AG09319 (cell line): Measurements from ENCODE around the gene SEPTIN10.

ENCODE experiments used
- DNase-seq: peaks from one replicate; pipeline ENCODE4 v3.0.0-alpha.2; 2010; ENCODE audit warnings: low read depth; ENCODE audit errors: extremely low read depth
- TF ChIP-seq, protein P1 (sequence below): IDR thresholded peaks from 2 replicates; pipeline ENCODE4 v1.5.1; 2011; ENCODE audit warnings: low read depth, mild to moderate bottlenecking, inconsistent platforms, low read length, moderate library complexity

Gene SEPTIN10

GRCh38 chr2:109503191-109503590, 110.6 kb downstream of the SEPTIN10 start:
- TF ChIP-seq, protein P1, sequence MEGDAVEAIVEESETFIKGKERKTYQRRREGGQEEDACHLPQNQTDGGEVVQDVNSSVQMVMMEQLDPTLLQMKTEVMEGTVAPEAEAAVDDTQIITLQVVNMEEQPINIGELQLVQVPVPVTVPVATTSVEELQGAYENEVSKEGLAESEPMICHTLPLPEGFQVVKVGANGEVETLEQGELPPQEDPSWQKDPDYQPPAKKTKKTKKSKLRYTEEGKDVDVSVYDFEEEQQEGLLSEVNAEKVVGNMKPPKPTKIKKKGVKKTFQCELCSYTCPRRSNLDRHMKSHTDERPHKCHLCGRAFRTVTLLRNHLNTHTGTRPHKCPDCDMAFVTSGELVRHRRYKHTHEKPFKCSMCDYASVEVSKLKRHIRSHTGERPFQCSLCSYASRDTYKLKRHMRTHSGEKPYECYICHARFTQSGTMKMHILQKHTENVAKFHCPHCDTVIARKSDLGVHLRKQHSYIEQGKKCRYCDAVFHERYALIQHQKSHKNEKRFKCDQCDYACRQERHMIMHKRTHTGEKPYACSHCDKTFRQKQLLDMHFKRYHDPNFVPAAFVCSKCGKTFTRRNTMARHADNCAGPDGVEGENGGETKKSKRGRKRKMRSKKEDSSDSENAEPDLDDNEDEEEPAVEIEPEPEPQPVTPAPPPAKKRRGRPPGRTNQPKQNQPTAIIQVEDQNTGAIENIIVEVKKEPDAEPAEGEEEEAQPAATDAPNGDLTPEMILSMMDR = no peak
- DNase-seq = no peak

DNA sequence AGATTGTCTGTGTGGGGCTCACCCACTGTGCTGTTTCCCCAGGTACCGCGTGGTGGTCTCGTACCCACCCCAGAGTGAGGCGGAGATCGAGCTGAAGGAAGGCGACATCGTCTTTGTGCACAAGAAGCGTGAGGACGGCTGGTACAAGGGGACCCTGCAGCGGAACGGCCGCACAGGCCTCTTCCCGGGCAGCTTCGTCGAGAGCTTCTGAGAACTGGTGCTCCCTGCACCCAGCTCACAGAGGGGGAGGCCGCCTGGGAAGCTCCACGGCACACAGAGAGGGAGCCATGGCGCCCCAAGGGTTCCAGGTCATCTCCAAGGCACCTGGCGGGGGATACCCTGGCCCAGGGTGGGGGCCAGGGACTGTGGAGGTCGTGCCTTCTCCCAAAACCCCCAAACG, 112.3 kb downstream of the SEPTIN10 start:
- TF ChIP-seq, protein P1 = no peak
- no peak for DNase-seq

GRCh38 chr2:109500910-109501309, 112.9 kb downstream of the SEPTIN10 start:
- DNase-seq = no peak
- TF ChIP-seq, protein P1 = no peak

GRCh38 chr2:109499566-109499965, 114.2 kb downstream of the SEPTIN10 start:
- TF ChIP-seq, protein P1 = no peak
- no peak for DNase-seq

GRCh38 chr2:109498906-109499305, 114.9 kb downstream of the SEPTIN10 start:
- TF ChIP-seq, protein P1 = no peak
- DNase-seq = no peak

GRCh38 chr2:109497911-109498870, 115.6 kb downstream of the SEPTIN10 start:
- DNase-seq = no peak
- TF ChIP-seq, protein P1 = no peak

- peak; percentile 36 for DNase-seq
Measured at GRCh38 chr2:109497463-109497862, 116.3 kb downstream of the SEPTIN10 start.

More at GRCh38 chr2:109497463-109497862, 116.3 kb downstream of the SEPTIN10 start:
- TF ChIP-seq, protein P1 = no peak
